GM21526 (cell line): ENCODE results near the gene CYB561D2.

Experiments
- ATAC-seq: cut with Tn5 transposase; IDR thresholded peaks from one replicate; pipeline ENCODE4 v1.9.1; 2021; ENCODE audit warnings: moderate library complexity; ENCODE audit not compliant: unreplicated experiment, low FRiP score

Gene CYB561D2

GRCh38 chr3:50358911-50359759 is 8.5 kb downstream of the CYB561D2 start, which contains the start of gene TMEM115:
Gene TMEM115, minus strand, starts transcription at chr3:50359521. Its CDS starts 458 bp downstream, at chr3:50359063.
- ATAC-seq = peak; percentile 92

GRCh38 chr3:50359760-50360110 is 9.1 kb downstream of the CYB561D2 start:
- peak; percentile 14 for ATAC-seq

GRCh38 chr3:50364573-50365079 is 14.0 kb downstream of the CYB561D2 start:
- no peak for ATAC-seq

GRCh38 chr3:50365080-50365841 is 14.6 kb downstream of the CYB561D2 start:
- ATAC-seq = peak; percentile 70

GRCh38 chr3:50365842-50366220 is 15.2 kb downstream of the CYB561D2 start:
- no peak for ATAC-seq

- no peak for ATAC-seq
Measured at GRCh38 chr3:50369012-50369670, 18.5 kb downstream of the CYB561D2 start.

- ATAC-seq = no peak
Measured at GRCh38 chr3:50370594-50370993, 19.9 kb downstream of the CYB561D2 start.

- no peak for ATAC-seq
Measured at GRCh38 chr3:50371133-50371685, 20.5 kb downstream of the CYB561D2 start.

- ATAC-seq = no peak
Measured at GRCh38 chr3:50372349-50372748, 21.7 kb downstream of the CYB561D2 start.

- no peak for ATAC-seq
Measured at GRCh38 chr3:50373146-50374051, 22.7 kb downstream of the CYB561D2 start.

- ATAC-seq = no peak
Measured at GRCh38 chr3:50374363-50375257, 23.9 kb downstream of the CYB561D2 start.

GRCh38 chr3:50375258-50375931 is 24.7 kb downstream of the CYB561D2 start:
- ATAC-seq = no peak

GRCh38 chr3:50378024-50378423 is 27.4 kb downstream of the CYB561D2 start:
- ATAC-seq = no peak

- ATAC-seq = no peak
Measured at GRCh38 chr3:50378757-50379156, 28.1 kb downstream of the CYB561D2 start.

- ATAC-seq = no peak
Measured at GRCh38 chr3:50380405-50381085, 29.9 kb downstream of the CYB561D2 start.

- no peak for ATAC-seq
Measured at GRCh38 chr3:50381383-50381782, 30.7 kb downstream of the CYB561D2 start.

GRCh38 chr3:50382722-50383121 is 32.1 kb downstream of the CYB561D2 start:
- no peak for ATAC-seq

GRCh38 chr3:50383750-50384149 is 33.1 kb downstream of the CYB561D2 start:
- no peak for ATAC-seq
